Mucosa of stomach (tissue), 1 donor: Measurements from ENCODE around the gene SYCE1.
"Not testable (repeated sequence)": the region's sequence is repeated elsewhere in the genome, so short reads cannot be mapped to it uniquely, and the experiment has no call there.

Experiments
- H3K27me3 ChIP-seq: one replicate; pipeline ENCODE4 v1.7.0; 2013; ENCODE audit warnings: mild to moderate bottlenecking, low read length; ENCODE audit not compliant: control insufficient read depth, insufficient read depth
- H3K36me3 ChIP-seq: one replicate; pipeline ENCODE4 v1.7.0; 2013; ENCODE audit warnings: low read length; ENCODE audit not compliant: control insufficient read depth, insufficient read depth
- H3K4me1 ChIP-seq: one replicate; pipeline ENCODE4 v1.7.0; 2013; ENCODE audit warnings: mild to moderate bottlenecking, low read length; ENCODE audit not compliant: control insufficient read depth, insufficient read depth
- H3K4me3 ChIP-seq: one replicate; pipeline ENCODE4 v1.7.0; 2013; ENCODE audit warnings: low read length
- H3K9ac ChIP-seq: one replicate; pipeline ENCODE4 v1.7.0; 2013; ENCODE audit warnings: mild to moderate bottlenecking, low read length, moderate library complexity
- H3K9me3 ChIP-seq: one replicate; pipeline ENCODE4 v1.7.0; 2013; ENCODE audit warnings: mild to moderate bottlenecking, low read length, moderate library complexity; ENCODE audit not compliant: control insufficient read depth
- donor health status: Pancreatic carcinoma.

The SYCE1 gene

GRCh38 chr10:133565441-133566294 is at the start of gene SYCE1:
Gene SYCE1 (minus strand): TSS chr10:133565583. CDS start chr10:133565529, 54 bp downstream.
- Histone ChIP-seq H3K9ac (no peak within 1 kb of the TSS), H3K27me3 (no peaks in the 10 kb centered on the region), H3K36me3 (no peaks in the 10 kb centered on the region), H3K9me3 (no peaks in the 10 kb centered on the region), H3K4me1 (no peaks in the 10 kb centered on the region), H3K4me3 (no peak within 1 kb of the TSS)

- Histone ChIP-seq H3K36me3 (no peaks in the 10 kb centered on the region), H3K4me1 (no peaks in the 10 kb centered on the region), H3K9me3 (no peaks in the 10 kb centered on the region), H3K27me3 (peaks cover 4% of the 10 kb centered on the region), H3K9ac (no peak overlapping the region), H3K4me3 (no peak overlapping the region)
Measured at GRCh38 chr10:133614830-133615580, 49.6 kb upstream of the SYCE1 start.

GRCh38 chr10:133613699-133614098 is 48.3 kb upstream of the SYCE1 start:
- no peak overlapping the region for H3K9ac ChIP-seq

GRCh38 chr10:133611079-133611478 is 45.7 kb upstream of the SYCE1 start:
- no peaks in the 10 kb centered on the region for H3K9me3 ChIP-seq
- H3K9ac ChIP-seq = no peak overlapping the region
- no peak overlapping the region for H3K4me3 ChIP-seq
- H3K4me1 ChIP-seq = no peaks in the 10 kb centered on the region
- no peaks in the 10 kb centered on the region for H3K36me3 ChIP-seq
- peaks cover 4% of the 10 kb centered on the region for H3K27me3 ChIP-seq

More at GRCh38 chr10:133613699-133614098, 48.3 kb upstream of the SYCE1 start:
- no peaks in the 10 kb centered on the region for H3K4me1 ChIP-seq
- no peaks in the 10 kb centered on the region for H3K9me3 ChIP-seq
- H3K4me3 ChIP-seq = no peak overlapping the region
- H3K36me3 ChIP-seq = no peaks in the 10 kb centered on the region
- peaks cover 4% of the 10 kb centered on the region for H3K27me3 ChIP-seq

- Histone ChIP-seq H3K9me3 (no peaks in the 10 kb centered on the region), H3K27me3 (peaks cover 4% of the 10 kb centered on the region), H3K4me1 (no peaks in the 10 kb centered on the region), H3K36me3 (no peaks in the 10 kb centered on the region), H3K4me3 (no peak overlapping the region), H3K9ac (no peak overlapping the region)
Measured at GRCh38 chr10:133608855-133609254, 43.5 kb upstream of the SYCE1 start.

GRCh38 chr10:133603434-133603833 is 38.1 kb upstream of the SYCE1 start:
- not testable (repeated sequence) for H3K27me3 ChIP-seq, H3K4me3 ChIP-seq, H3K9ac ChIP-seq, H3K4me1 ChIP-seq, H3K9me3 ChIP-seq, H3K36me3 ChIP-seq

- H3K36me3 ChIP-seq = no peaks in the 10 kb centered on the region
- H3K27me3 ChIP-seq = no peaks in the 10 kb centered on the region
- H3K9me3 ChIP-seq = no peaks in the 10 kb centered on the region
- no peaks in the 10 kb centered on the region for H3K4me1 ChIP-seq
- H3K9ac ChIP-seq = no peak overlapping the region
- H3K4me3 ChIP-seq = no peak overlapping the region
Measured at GRCh38 chr10:133600657-133601056, 35.3 kb upstream of the SYCE1 start.

- not testable (repeated sequence) for H3K4me3 ChIP-seq, H3K9me3 ChIP-seq, H3K27me3 ChIP-seq, H3K9ac ChIP-seq, H3K36me3 ChIP-seq, H3K4me1 ChIP-seq
Measured at GRCh38 chr10:133599869-133600268, 34.5 kb upstream of the SYCE1 start.

- H3K36me3 ChIP-seq = no peaks in the 10 kb centered on the region
- no peak overlapping the region for H3K9ac ChIP-seq
- H3K4me1 ChIP-seq = no peaks in the 10 kb centered on the region
- no peak overlapping the region for H3K4me3 ChIP-seq
- H3K27me3 ChIP-seq = peaks cover 4% of the 10 kb centered on the region
- no peaks in the 10 kb centered on the region for H3K9me3 ChIP-seq
Measured at GRCh38 chr10:133592716-133593115, 27.3 kb upstream of the SYCE1 start.

GRCh38 chr10:133590970-133591359 is 25.6 kb upstream of the SYCE1 start:
- Histone ChIP-seq H3K9ac (no peak overlapping the region), H3K4me3 (no peak overlapping the region), H3K27me3 (peaks cover 4% of the 10 kb centered on the region), H3K9me3 (no peaks in the 10 kb centered on the region), H3K4me1 (no peaks in the 10 kb centered on the region), H3K36me3 (no peaks in the 10 kb centered on the region)

- H3K9me3 ChIP-seq = no peaks in the 10 kb centered on the region
- H3K36me3 ChIP-seq = no peaks in the 10 kb centered on the region
- H3K4me1 ChIP-seq = no peaks in the 10 kb centered on the region
- peaks cover 4% of the 10 kb centered on the region for H3K27me3 ChIP-seq
- no peak overlapping the region for H3K4me3 ChIP-seq
- H3K9ac ChIP-seq = no peak overlapping the region
Measured at GRCh38 chr10:133590226-133590969, 25.0 kb upstream of the SYCE1 start.

- H3K9ac ChIP-seq, H3K36me3 ChIP-seq, H3K9me3 ChIP-seq, H3K27me3 ChIP-seq, H3K4me1 ChIP-seq, H3K4me3 ChIP-seq: not testable (repeated sequence)
Measured at GRCh38 chr10:133577037-133577436, 11.7 kb upstream of the SYCE1 start.
